Caco-2 (cell line): Measurements from ENCODE around the gene ARSB. TPM values are rescaled to one million over a fixed set of nuclear protein-coding genes. Genes with fewer than 3 reads are reported as not detected.

Experiments used
- BruUV-seq: library from RNA; stranded (reverse); fragments of 400-500 nt; replicated peaks from 2 replicates; lab custom pipeline; 2021; lab: Mats Ljungman, UMichigan
- CTCF ChIA-PET: fragments of 300-600 bp; sonication (Branson Sonifier 250); formaldehyde crosslinking; loops from one replicate; lab custom pipeline; 2022; ENCODE audit warnings: antibody characterized with exemption; lab: Charles Lee
- POLR2A ChIA-PET: fragments of 300-600 bp; sonication (Branson Sonifier 250); formaldehyde crosslinking; loops from one replicate; lab custom pipeline; 2022; ENCODE audit warnings: antibody characterized with exemption; lab: Charles Lee
- DNase-seq, 2 experiments: peaks; one replicate each; pipeline versions ENCODE4 v3.0.0 to v3.0.0-alpha.2; 2020 to 2022
- H3K27me3 ChIP-seq: replicated peaks from 2 replicates; pipeline ENCODE4 v1.6.0; 2011; ENCODE audit warnings: low read length; ENCODE audit not compliant: control insufficient read depth, insufficient read depth
- H3K36me3 ChIP-seq: 2 replicates; pipeline ENCODE4 v1.5.1; 2011; ENCODE audit warnings: low read length; ENCODE audit not compliant: control insufficient read depth, insufficient read depth
- H3K4me1 ChIP-seq: fragments of 250-450 bp; sonication (Bioruptor Pico); 2 replicates; pipeline ENCODE4 v1.5.1; 2020; ENCODE audit warnings: mild to moderate bottlenecking
- H3K4me3 ChIP-seq: 2 replicates; pipeline ENCODE4 v1.5.1; 2011; ENCODE audit warnings: low read depth, mild to moderate bottlenecking, control low read depth, low read length
- H3K9me3 ChIP-seq: fragments of 250-450 bp; sonication (Bioruptor Pico); 2 replicates; pipeline ENCODE4 v1.5.1; 2020; ENCODE audit warnings: mild to moderate bottlenecking, moderate library complexity
- H3K27ac Mint-ChIP-seq: one replicate; pipeline ENCODE4 v1.8.0; 2022; ENCODE audit warnings: mixed read lengths; ENCODE audit not compliant: unreplicated experiment
- H3K27me3 Mint-ChIP-seq: one replicate; pipeline ENCODE4 v1.8.0; 2022; ENCODE audit warnings: mixed read lengths; ENCODE audit not compliant: insufficient read depth, unreplicated experiment
- H3K36me3 Mint-ChIP-seq: one replicate; pipeline ENCODE4 v1.8.0; 2022; ENCODE audit warnings: mild to moderate bottlenecking, mixed read lengths; ENCODE audit not compliant: insufficient read depth, unreplicated experiment
- H3K4me1 Mint-ChIP-seq: one replicate; pipeline ENCODE4 v1.8.0; 2022; ENCODE audit warnings: low read depth, mixed read lengths; ENCODE audit not compliant: unreplicated experiment
- H3K4me3 Mint-ChIP-seq: one replicate; pipeline ENCODE4 v1.8.0; 2022; ENCODE audit warnings: mild to moderate bottlenecking, moderate library complexity, mixed read lengths; ENCODE audit not compliant: unreplicated experiment
- H3K9me3 Mint-ChIP-seq: one replicate; pipeline ENCODE4 v1.8.0; 2022; ENCODE audit warnings: mixed read lengths; ENCODE audit not compliant: unreplicated experiment
- intact Hi-C: fragments of 100-400 bp; cut with micrococcal nuclease; formaldehyde crosslinking; loops from one replicate; pipeline ENCODE4 v1.10.0; 2022; ENCODE audit not compliant: unreplicated experiment
- total RNA-seq: library from RNA; stranded (reverse); gene quantifications from 2 replicates; pipeline ENCODE4 v1.2.3, GENCODE V29; 2022
- TF ChIP-seq, protein P1 (sequence below), 2 experiments: fragments of 200-600 bp in 1 of 2; IDR thresholded peaks; 1 replicate in 1 of 2; 2 replicates in 1 of 2; pipeline versions ENCODE4 v1.5.1 to v1.8.0; 2011 to 2022; ENCODE audit warnings: antibody characterized with exemption in 1 of 2, control low read depth in 1 of 2, inconsistent platforms in 1 of 2, low read depth in 1 of 2, low read length in 1 of 2, mild to moderate bottlenecking in 1 of 2, moderate library complexity in 1 of 2; ENCODE audit not compliant: insufficient read depth in 1 of 2, severe bottlenecking in 1 of 2, unreplicated experiment in 1 of 2

Gene ARSB
- total RNA-seq, 1 experiment from 2014 or later: 17.4 TPM

DNA sequence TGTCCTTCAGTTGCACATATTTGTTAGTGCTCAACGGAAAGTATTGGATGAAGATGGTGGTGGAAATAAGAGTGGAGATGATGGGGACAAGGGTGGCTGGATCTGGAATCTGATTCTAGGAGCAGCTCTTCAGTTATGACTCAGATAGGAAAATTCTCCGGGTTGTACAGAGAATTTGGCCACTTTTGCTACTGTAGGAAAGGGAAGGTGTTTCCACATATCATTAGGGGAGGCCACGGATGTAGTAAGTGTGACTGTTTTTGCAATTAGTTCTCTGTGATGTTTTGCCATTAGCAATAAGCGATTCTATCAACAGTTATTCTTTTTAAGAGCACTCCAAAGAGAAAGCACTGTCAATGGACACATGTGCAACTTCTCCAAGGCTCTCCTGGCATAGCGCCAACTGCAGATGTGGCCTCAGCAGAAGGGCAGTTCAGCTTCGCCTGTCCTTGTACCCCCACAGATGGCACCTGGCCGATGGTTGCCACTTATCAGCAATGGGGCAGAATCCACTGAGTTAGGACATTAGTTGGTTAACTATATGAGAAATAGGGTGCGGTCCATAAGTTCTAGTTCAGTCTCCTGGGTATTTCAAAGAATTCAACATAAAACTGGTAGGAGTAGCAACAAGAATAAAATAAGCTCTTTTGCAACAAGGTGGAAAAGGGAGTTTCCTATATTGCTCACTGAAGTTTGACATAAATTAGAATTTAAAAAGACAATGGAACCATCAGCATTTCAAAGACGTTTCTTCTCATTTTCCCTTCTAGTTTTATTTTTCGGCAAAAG lies 96.3 kb downstream of the ARSB start:
- H3K27me3 ChIP-seq: no peaks in the 10 kb centered on the region
- POLR2A ChIA-PET: no interaction called here
- no peak for DNase-seq
- intact Hi-C loops: no loop called here
- CTCF ChIA-PET: no interaction called here
- H3K9me3 ChIP-seq: no peaks in the 10 kb centered on the region
- Mint-ChIP-seq H3K9me3 (no peaks in the 10 kb centered on the region), H3K27me3 (no peaks in the 10 kb centered on the region), H3K36me3 (no peaks in the 10 kb centered on the region), H3K27ac (no peak overlapping the region), H3K4me3 (no peak overlapping the region), H3K4me1 (no peaks in the 10 kb centered on the region)
- no TSS peak for BruUV-seq
- no peaks in the 10 kb centered on the region for H3K4me1 ChIP-seq
- TF ChIP-seq, protein P1, sequence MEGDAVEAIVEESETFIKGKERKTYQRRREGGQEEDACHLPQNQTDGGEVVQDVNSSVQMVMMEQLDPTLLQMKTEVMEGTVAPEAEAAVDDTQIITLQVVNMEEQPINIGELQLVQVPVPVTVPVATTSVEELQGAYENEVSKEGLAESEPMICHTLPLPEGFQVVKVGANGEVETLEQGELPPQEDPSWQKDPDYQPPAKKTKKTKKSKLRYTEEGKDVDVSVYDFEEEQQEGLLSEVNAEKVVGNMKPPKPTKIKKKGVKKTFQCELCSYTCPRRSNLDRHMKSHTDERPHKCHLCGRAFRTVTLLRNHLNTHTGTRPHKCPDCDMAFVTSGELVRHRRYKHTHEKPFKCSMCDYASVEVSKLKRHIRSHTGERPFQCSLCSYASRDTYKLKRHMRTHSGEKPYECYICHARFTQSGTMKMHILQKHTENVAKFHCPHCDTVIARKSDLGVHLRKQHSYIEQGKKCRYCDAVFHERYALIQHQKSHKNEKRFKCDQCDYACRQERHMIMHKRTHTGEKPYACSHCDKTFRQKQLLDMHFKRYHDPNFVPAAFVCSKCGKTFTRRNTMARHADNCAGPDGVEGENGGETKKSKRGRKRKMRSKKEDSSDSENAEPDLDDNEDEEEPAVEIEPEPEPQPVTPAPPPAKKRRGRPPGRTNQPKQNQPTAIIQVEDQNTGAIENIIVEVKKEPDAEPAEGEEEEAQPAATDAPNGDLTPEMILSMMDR (IDR thresholded peaks at IDR 0.05; ENCODE audit: insufficient read depth in 1 of 2, low read depth in 1 of 2, low read length in 1 of 2, severe bottlenecking in 1 of 2, unreplicated experiment in 1 of 2): no peak
- H3K4me3 ChIP-seq: no peak overlapping the region
- no peaks in the 10 kb centered on the region for H3K36me3 ChIP-seq

DNA sequence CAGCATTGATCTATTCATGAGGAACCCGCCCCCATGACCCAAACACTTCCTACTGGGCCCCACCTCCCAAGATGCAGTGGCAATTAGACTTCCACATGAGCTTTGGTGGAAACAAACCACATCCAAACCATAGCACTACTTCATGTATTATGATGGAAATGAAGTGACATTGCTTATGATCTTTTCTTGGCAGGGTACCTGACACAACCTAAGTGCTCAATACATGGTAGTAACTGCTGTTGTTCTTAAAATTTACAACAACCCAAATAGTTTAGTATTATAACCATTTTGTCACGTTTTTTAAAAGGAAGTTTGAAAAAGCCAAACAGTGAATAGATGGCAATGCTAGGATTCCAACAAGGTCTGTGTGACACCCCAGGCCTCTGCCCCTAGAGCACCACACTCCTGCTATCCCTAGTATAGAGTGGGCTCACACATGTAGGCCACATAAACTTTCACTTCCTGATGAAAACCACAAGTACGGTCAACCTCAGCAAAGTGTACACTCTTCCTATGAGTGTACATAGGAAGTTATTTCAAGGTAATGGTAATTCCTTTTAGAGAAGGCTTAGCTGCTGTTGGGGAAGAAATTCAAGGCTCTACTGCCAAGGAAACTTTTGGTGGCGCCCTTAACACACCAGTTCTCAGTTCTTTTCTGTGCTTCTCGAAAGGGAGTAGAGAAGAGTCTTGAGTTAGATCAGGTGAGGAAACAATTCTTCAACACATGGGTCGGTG lies 97.6 kb downstream of the ARSB start:
- no peaks in the 10 kb centered on the region for H3K4me1 ChIP-seq
- H3K36me3 ChIP-seq: no peaks in the 10 kb centered on the region
- no peak overlapping the region for H3K4me3 Mint-ChIP-seq
- no peaks in the 10 kb centered on the region for H3K4me1 Mint-ChIP-seq
- no peak overlapping the region for H3K27ac Mint-ChIP-seq
- no peak for DNase-seq
- H3K27me3 Mint-ChIP-seq: no peaks in the 10 kb centered on the region
- no peaks in the 10 kb centered on the region for H3K27me3 ChIP-seq
- ChIA-PET CTCF (no interaction called here), POLR2A (no interaction called here)
- no peak overlapping the region for H3K4me3 ChIP-seq
- H3K9me3 Mint-ChIP-seq: no peaks in the 10 kb centered on the region
- TF ChIP-seq, protein P1 (IDR thresholded peaks at IDR 0.05; ENCODE audit: insufficient read depth in 1 of 2, low read depth in 1 of 2, low read length in 1 of 2, severe bottlenecking in 1 of 2, unreplicated experiment in 1 of 2): no peak
- intact Hi-C loops: no loop called here
- BruUV-seq: no TSS peak
- no peaks in the 10 kb centered on the region for H3K36me3 Mint-ChIP-seq
- H3K9me3 ChIP-seq: no peaks in the 10 kb centered on the region

DNA sequence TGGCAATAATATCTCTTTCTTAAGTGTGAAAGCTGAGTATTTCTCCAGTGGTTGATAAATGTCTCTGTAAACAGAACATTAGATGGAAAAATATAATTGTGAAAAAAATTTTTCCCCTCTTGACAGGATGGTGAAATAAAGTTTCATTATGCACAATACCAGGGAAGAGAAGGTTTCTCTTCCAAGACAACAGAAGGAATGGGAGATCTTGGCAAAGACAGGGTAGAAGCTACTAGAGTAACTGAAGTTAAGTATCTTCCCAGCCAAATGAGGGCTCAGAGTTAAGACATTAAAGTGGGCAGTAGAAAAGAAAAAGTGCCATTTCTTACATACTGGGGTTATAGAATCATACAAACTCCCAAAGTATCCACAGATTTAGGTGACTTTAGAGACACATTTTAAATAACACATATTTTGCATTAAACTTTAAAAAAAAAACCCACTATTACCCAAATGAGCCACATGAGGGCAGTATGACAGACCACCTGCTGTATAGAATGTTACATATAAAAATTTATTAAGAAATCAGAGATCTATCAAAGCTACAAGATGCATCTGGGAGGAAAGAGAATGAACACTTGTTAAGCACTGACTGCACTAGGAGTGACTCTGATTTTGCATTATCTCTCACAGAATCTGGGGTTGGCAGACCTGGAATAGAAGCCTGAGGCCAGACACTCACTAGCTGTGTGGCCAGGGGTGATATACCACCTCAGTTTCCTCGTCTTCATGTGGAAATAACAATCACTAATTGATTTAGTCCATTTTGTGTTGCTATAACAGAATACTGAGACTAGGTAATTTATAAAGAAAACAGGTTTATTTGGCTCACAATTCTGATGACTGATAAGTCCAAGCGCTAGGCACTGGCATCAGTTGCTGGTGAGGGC lies 98.5 kb downstream of the ARSB start:
- ChIA-PET POLR2A (no interaction called here), CTCF (interaction anchor here (1.0 kb wide), 1 partner anchor 22 kb away, joined by 3 read pairs; no protein-coding TSS in a partner anchor)
- H3K27me3 Mint-ChIP-seq: no peaks in the 10 kb centered on the region
- intact Hi-C loops: no loop called here
- no peak for DNase-seq
- Histone ChIP-seq H3K9me3 (no peaks in the 10 kb centered on the region), H3K4me3 (no peak overlapping the region), H3K27me3 (no peaks in the 10 kb centered on the region), H3K36me3 (no peaks in the 10 kb centered on the region), H3K4me1 (no peaks in the 10 kb centered on the region)
- BruUV-seq: no TSS peak
- no peaks in the 10 kb centered on the region for H3K9me3 Mint-ChIP-seq
- H3K4me3 Mint-ChIP-seq: no peak overlapping the region
- no peaks in the 10 kb centered on the region for H3K36me3 Mint-ChIP-seq
- TF ChIP-seq, protein P1 (IDR thresholded peaks at IDR 0.05; ENCODE audit: insufficient read depth in 1 of 2, low read depth in 1 of 2, low read length in 1 of 2, severe bottlenecking in 1 of 2, unreplicated experiment in 1 of 2): peak; percentile 50 to 52
- H3K27ac Mint-ChIP-seq: no peak overlapping the region
- peaks cover 7% of the 10 kb centered on the region for H3K4me1 Mint-ChIP-seq
